H1 (cell line): ENCODE measurements around the gene DBNDD1.

Experiments
- CHD2 ChIP-seq: IDR thresholded peaks from 2 replicates; pipeline ENCODE4 v1.6.1; 2012; ENCODE audit warnings: low read length, improper control_type of control experiment
- CHD7 ChIP-seq: fragments of 300-600 bp; sonication (generic); IDR thresholded peaks from 2 replicates; pipeline ENCODE4 v1.7.1; 2012; ENCODE audit warnings: low read length, moderate library complexity, mild to moderate bottlenecking, inconsistent platforms; ENCODE audit not compliant: insufficient replicate concordance
- CTCF ChIP-seq, 3 experiments: IDR thresholded peaks; 1 replicate in 2 of 3; 2 replicates in 1 of 3; pipeline versions ENCODE4 v1.5.1 to v1.6.1; 2011; ENCODE audit warnings: low read length in 3 of 3, mild to moderate bottlenecking in 3 of 3, inconsistent platforms in 2 of 3, low read depth in 1 of 3, moderate library complexity in 1 of 3; ENCODE audit not compliant: insufficient read depth in 1 of 3; ENCODE audit errors: control extremely low read depth in 1 of 3
- MAX ChIP-seq: IDR thresholded peaks from 2 replicates; pipeline ENCODE4 v1.6.1; 2012; ENCODE audit warnings: inconsistent platforms
- POLR2A ChIP-seq, 2 experiments: IDR thresholded peaks; 1 replicate in 1 of 2; 2 replicates in 1 of 2; pipeline ENCODE4 v1.6.1; 2011; ENCODE audit warnings: low read depth in 2 of 2, low read length in 2 of 2, mild to moderate bottlenecking in 2 of 2; ENCODE audit errors: control extremely low read depth in 1 of 2
- RAD21 ChIP-seq, 2 experiments: IDR thresholded peaks in 1 of 2; conservative IDR thresholded peaks in 1 of 2; 2 replicates each; pipeline ENCODE4 v1.6.1; 2011; ENCODE audit warnings: low read depth in 2 of 2, low read length in 2 of 2, improper control_type of control experiment in 1 of 2, inconsistent platforms in 1 of 2, mild to moderate bottlenecking in 1 of 2, moderate library complexity in 1 of 2
- SIRT6 ChIP-seq: IDR thresholded peaks from one replicate; pipeline ENCODE4 v1.7.1; 2012; ENCODE audit warnings: low read length, inconsistent platforms

- no peak for TF ChIP-seq CTCF (IDR thresholded peaks at IDR 0.05; ENCODE audit: control extremely low read depth in 1 of 3, insufficient read depth in 1 of 3, low read depth in 1 of 3, low read length in 3 of 3)
- no peak for TF ChIP-seq POLR2A (IDR thresholded peaks at IDR 0.05; ENCODE audit: control extremely low read depth in 1 of 2, low read depth in 2 of 2, low read length in 2 of 2)
- no peak for TF ChIP-seq CHD2
- no peak for TF ChIP-seq RAD21 (IDR thresholded peaks at IDR 0.05 in 1 of 2, conservative IDR thresholded peaks at IDR 0.05 in 1 of 2; ENCODE audit: low read depth in 2 of 2, low read length in 2 of 2)
- TF ChIP-seq SIRT6, result no peak
- no peak for TF ChIP-seq CHD7
- no peak for TF ChIP-seq MAX
Observed at GRCh38 chr16:90001761-90002503, 17.3 kb downstream of the DBNDD1 start.
